ENCODE results near the gene KIAA0319L. TPM values are rescaled to one million over a fixed set of nuclear protein-coding genes. Genes with fewer than 3 reads are reported as not detected.

The KIAA0319L gene
- total RNA-seq, 1 experiment from 2014 or later: 46.4 TPM

GRCh38 chr1:35591211-35591610 is 34.0 kb upstream of the KIAA0319L start:
- Histone ChIP-seq H3K4me1 (ENCODE audit: insufficient read depth, low read length) (no peaks in the 10 kb centered on the region), H4K5ac (ENCODE audit: insufficient read length, low read depth, low read length) (no peak overlapping the region), H3K9ac (ENCODE audit: extremely low read depth, insufficient read length, low read length) (no peak overlapping the region), H3K9me3 (ENCODE audit: control insufficient read depth, low read depth, low read length) (no peaks in the 10 kb centered on the region), H2BK5ac (ENCODE audit: insufficient read length, low read length) (no peak overlapping the region), H3K79me2 (ENCODE audit: insufficient read depth, low read length) (no peaks in the 10 kb centered on the region), H4K8ac (replicated peaks; ENCODE audit: insufficient read length, low read depth, low read length) (no peak overlapping the region), H3T11ph (ENCODE audit: low read length) (no peak overlapping the region), H3K18ac (ENCODE audit: insufficient read length, low read depth, low read length) (no peak overlapping the region), H3K27ac (ENCODE audit: insufficient read length, low read depth, low read length) (no peak overlapping the region), H2AFZ (ENCODE audit: low read length) (no peak overlapping the region), H3K23me2 (ENCODE audit: insufficient read length, low read depth, low read length, poor library complexity, severe bottlenecking) (no peaks in the 10 kb centered on the region), H3K4ac (ENCODE audit: low read depth, low read length) (no peak overlapping the region), H3K27me3 (ENCODE audit: insufficient read depth, low read length) (no peaks in the 10 kb centered on the region), H4K20me1 (ENCODE audit: control insufficient read depth, insufficient read depth, insufficient read length) (peaks cover 2% of the 10 kb centered on the region), H2BK20ac (ENCODE audit: low read depth, low read length, poor library complexity, severe bottlenecking) (no peak overlapping the region), H2BK12ac (ENCODE audit: insufficient read length, low read depth, low read length) (no peak overlapping the region), H4K91ac (ENCODE audit: insufficient read length, low read depth, low read length) (no peak overlapping the region), H3K14ac (ENCODE audit: insufficient read depth, low read length) (no peak overlapping the region), H3K56ac (ENCODE audit: insufficient read length, low read depth, low read length) (no peak overlapping the region), H3K79me1 (ENCODE audit: insufficient read depth, low read depth, low read length, poor library complexity, severe bottlenecking) (no peaks in the 10 kb centered on the region), H3K23ac (ENCODE audit: insufficient read length, low read depth, low read length) (no peak overlapping the region), H2BK15ac (ENCODE audit: low read depth, low read length) (no peak overlapping the region), H2AK5ac (ENCODE audit: insufficient read length, low read length) (no peak overlapping the region), H2BK120ac (ENCODE audit: low read depth, low read length, poor library complexity, severe bottlenecking) (no peak overlapping the region), H3K4me2 (ENCODE audit: insufficient read depth, insufficient read length, low read length) (no peak overlapping the region)
- WGBS (ENCODE audit: extremely low coverage, insufficient read length, low lambda C conversion rate): no CpG with 5 or more reads among the region's 8 CpGs
- Mint-ChIP-seq H3K4me3 (no peak overlapping the region; a peak in 1 of 5 replicates), H3K36me3 (ENCODE audit: insufficient read depth in 1 of 3, low read depth in 3 of 3) (peaks cover 0 to 3% (median 0%) of the 10 kb centered on the region in 3 experiments; a peak in 1 of 7 replicates), H3K27me3 (ENCODE audit: low read depth) (peaks cover 2% of the 10 kb centered on the region; the same call in 1 of the 2 replicates), H3K4me1 (peaks cover 5 to 8% of the 10 kb centered on the region in 2 experiments), H3K27ac (peak overlapping the region; percentile 43 to 52 (median 47); a peak in 3 of 7 replicates), H3K9me3 (no peaks in the 10 kb centered on the region; a peak in 1 of 5 replicates)
- DNase-seq: no peak
- TF ChIP-seq CTCF (conservative IDR thresholded peaks at IDR 0.05): no peak

Data from H9 (cell line).